SJSA1 (cell line): ENCODE measurements around the gene UCHL3. TPM values are rescaled to one million over a fixed set of nuclear protein-coding genes. Genes with fewer than 3 reads are reported as not detected.
A peak's percentile ranks its signal among the peaks of the same experiment; 100 is the strongest.

Source experiments
- DNase-seq, 2 experiments: peaks; one replicate each; pipeline ENCODE4 v3.0.0-alpha.2; 2015 to 2020; ENCODE audit warnings: low spot score in 2 of 2, low read depth in 1 of 2
- H3K27ac ChIP-seq: fragments of 250-450 bp; sonication (Bioruptor Pico); 2 replicates; pipeline ENCODE4 v1.5.1; 2020; ENCODE audit warnings: mild to moderate bottlenecking, moderate library complexity
- H3K27me3 ChIP-seq: fragments of 250-450 bp; sonication (Bioruptor Pico); replicated peaks from 2 replicates; pipeline ENCODE4 v1.5.1; 2020; ENCODE audit warnings: mild to moderate bottlenecking, moderate library complexity
- H3K36me3 ChIP-seq: fragments of 250-450 bp; sonication (Bioruptor Pico); 2 replicates; pipeline ENCODE4 v1.5.1; 2020; ENCODE audit warnings: mild to moderate bottlenecking
- H3K4me1 ChIP-seq: fragments of 250-450 bp; sonication (Bioruptor Pico); replicated peaks from 2 replicates; pipeline ENCODE4 v1.6.1; 2021; ENCODE audit warnings: mild to moderate bottlenecking
- H3K4me3 ChIP-seq: fragments of 250-450 bp; sonication (Bioruptor Pico); 2 replicates; pipeline ENCODE4 v1.5.1; 2020; ENCODE audit warnings: mild to moderate bottlenecking
- H3K9me3 ChIP-seq: fragments of 250-450 bp; sonication (Bioruptor Pico); replicated peaks from 2 replicates; pipeline ENCODE4 v1.5.1; 2020; ENCODE audit warnings: mild to moderate bottlenecking
- total RNA-seq: library from RNA; depleted of rRNA; stranded (reverse); fragments of >200 nt; shearing (Covaris generic); gene quantifications from 2 replicates; pipeline ENCODE4 v1.2.3, GENCODE V29; 2014; rRNA removed

The UCHL3 gene
- total RNA-seq, 1 experiment from 2014 or later: 37.1 TPM

- no peak for DNase-seq
- Histone ChIP-seq H3K4me1 (peaks cover 21% of the 10 kb centered on the region), H3K36me3 (peaks cover 56% of the 10 kb centered on the region), H3K9me3 (no peaks in the 10 kb centered on the region), H3K4me3 (no peak overlapping the region), H3K27ac (no peak overlapping the region), H3K27me3 (no peaks in the 10 kb centered on the region)
Measured at GRCh38 chr13:75645141-75645540, 95.5 kb downstream of the UCHL3 start.

DNA sequence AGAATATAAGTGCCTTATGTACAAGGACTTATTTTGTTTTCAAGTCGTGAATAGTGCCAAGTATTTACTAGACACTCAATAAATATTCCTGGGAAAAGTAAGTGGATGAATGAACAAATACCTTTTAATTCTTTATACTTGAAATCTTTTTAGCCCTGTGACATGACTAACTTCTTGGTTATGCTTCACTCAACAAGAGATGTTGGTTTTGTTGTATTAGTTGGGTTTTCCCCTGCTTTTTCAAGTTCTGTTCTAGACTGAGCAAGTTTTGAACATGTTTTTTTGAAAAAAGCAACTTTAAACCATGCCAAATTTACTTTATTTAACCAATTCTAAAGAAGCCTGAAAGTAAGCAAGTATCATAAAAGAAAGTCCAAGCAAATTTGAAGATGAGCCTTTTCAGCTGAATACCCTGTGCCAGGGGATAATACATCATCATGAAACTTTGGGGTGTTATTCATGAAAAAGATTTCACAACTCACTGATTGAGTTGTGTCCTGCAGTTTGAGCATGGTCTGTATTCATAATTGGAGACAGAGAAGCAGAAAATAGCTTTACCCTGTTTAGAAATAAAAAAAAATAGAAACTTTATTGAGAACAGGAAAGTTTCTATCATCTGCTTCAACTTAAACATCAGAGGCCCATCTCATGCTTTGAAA, 97.7 kb downstream of the UCHL3 start:
- H3K4me1 ChIP-seq: peaks cover 10% of the 10 kb centered on the region
- no peaks in the 10 kb centered on the region for H3K27me3 ChIP-seq
- no peak overlapping the region for H3K4me3 ChIP-seq
- peak overlapping the region; percentile 10; the same call in 1 of the 2 replicates for H3K27ac ChIP-seq
- H3K9me3 ChIP-seq: no peaks in the 10 kb centered on the region
- peak in 1 of 2 experiments; percentile 6 for DNase-seq
- peaks cover 46% of the 10 kb centered on the region for H3K36me3 ChIP-seq

- peaks cover 46% of the 10 kb centered on the region for H3K36me3 ChIP-seq
- H3K27me3 ChIP-seq: no peaks in the 10 kb centered on the region
- no peaks in the 10 kb centered on the region for H3K9me3 ChIP-seq
- H3K4me1 ChIP-seq: peaks cover 10% of the 10 kb centered on the region
- no peak for DNase-seq
- no peak overlapping the region for H3K4me3 ChIP-seq
- no peak overlapping the region for H3K27ac ChIP-seq
Measured at GRCh38 chr13:75648446-75648845, 98.9 kb downstream of the UCHL3 start.

DNA sequence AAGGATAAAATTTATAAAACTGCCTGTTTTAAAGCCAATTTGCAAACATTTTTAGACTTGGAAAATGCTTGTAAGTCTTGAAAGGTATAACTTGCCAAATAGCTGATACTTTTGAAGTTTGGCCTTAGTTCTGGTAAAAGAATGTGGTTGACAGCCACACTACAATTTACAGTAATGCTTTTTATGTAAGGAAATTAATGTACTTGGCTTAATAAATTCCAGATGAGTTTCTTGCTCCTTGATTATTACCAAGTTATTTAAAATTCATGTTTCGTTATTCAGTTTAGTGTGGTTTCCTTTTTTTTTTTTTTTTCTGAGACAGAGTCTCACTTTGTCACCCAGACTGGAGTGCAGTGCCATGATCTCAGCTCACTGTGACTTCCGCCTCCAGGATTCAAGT, 101.4 kb downstream of the UCHL3 start:
- Histone ChIP-seq H3K36me3 (peaks cover 42% of the 10 kb centered on the region), H3K4me1 (peaks cover 10% of the 10 kb centered on the region), H3K9me3 (no peaks in the 10 kb centered on the region), H3K27ac (no peak overlapping the region), H3K27me3 (no peaks in the 10 kb centered on the region), H3K4me3 (no peak overlapping the region)
- DNase-seq: no peak

DNA sequence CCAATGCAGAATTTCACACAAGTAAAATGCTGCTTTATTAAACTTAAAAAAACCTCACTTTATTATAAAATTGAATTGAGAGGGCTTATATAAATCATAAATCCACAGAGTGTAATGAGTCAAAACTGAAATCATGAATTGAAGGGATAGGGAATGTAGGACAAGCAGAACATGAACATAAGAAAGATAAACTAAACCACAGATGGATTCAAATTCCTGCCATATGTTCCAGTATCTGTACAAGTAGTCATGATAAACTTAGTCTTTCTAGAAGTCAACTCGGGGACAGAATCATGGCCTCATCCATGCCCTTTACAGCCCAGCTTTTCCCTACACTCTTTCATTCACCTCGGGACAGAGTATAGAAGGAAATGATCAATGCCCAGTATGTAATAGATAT, 103.1 kb downstream of the UCHL3 start:
- Histone ChIP-seq H3K27ac (no peak overlapping the region), H3K27me3 (no peaks in the 10 kb centered on the region), H3K4me1 (no peaks in the 10 kb centered on the region), H3K4me3 (no peak overlapping the region), H3K36me3 (peaks cover 40% of the 10 kb centered on the region), H3K9me3 (no peaks in the 10 kb centered on the region)
- no peak for DNase-seq

Other genes with a start within 250 kb of the UCHL3 start
- gene TBC1D4, start 67.6 kb upstream of the UCHL3 start, total RNA-seq: 32.7 and 38.4 TPM in 2 replicates
- gene COMMD6, start 11.9 kb upstream of the UCHL3 start, total RNA-seq: 59.9 and 109 TPM in 2 replicates
- 96.3 and 123 TPM in 2 replicates for gene LMO7, start 86.5 kb downstream of the UCHL3 start, total RNA-seq